HEK293 (cell line): Measurements from ENCODE around the gene GFOD1.
A peak's percentile ranks its signal among the peaks of the same experiment; 100 is the strongest.

ENCODE experiments used
- GLIS1 ChIP-seq: fragments of 450-650 bp; formaldehyde crosslinking; IDR thresholded peaks from 2 replicates; pipeline ENCODE4 v1.5.1; 2016; ENCODE audit warnings: missing biosample characterization, missing genetic modification characterization
- HIC1 ChIP-seq: fragments of 450-650 bp; formaldehyde crosslinking; IDR thresholded peaks from 2 replicates; pipeline ENCODE4 v1.5.1; 2016; ENCODE audit warnings: missing biosample characterization, missing genetic modification characterization
- HOXC10 ChIP-seq: sonication (generic); formaldehyde crosslinking; IDR thresholded peaks from 2 replicates; pipeline ENCODE4 v1.8.1; 2023; ENCODE audit warnings: mild to moderate bottlenecking, missing genetic modification reagents
- PRDM4 ChIP-seq: fragments of 450-650 bp; formaldehyde crosslinking; IDR thresholded peaks from 2 replicates; pipeline ENCODE4 v1.5.1; 2017; ENCODE audit warnings: missing biosample characterization, missing genetic modification characterization
- RBAK ChIP-seq: fragments of 450-650 bp; formaldehyde crosslinking; IDR thresholded peaks from 2 replicates; pipeline ENCODE4 v1.5.1; 2016; ENCODE audit warnings: missing biosample characterization, missing genetic modification characterization
- SALL2 ChIP-seq: fragments of 450-650 bp; formaldehyde crosslinking; IDR thresholded peaks from 2 replicates; pipeline ENCODE4 v1.5.0; 2017; ENCODE audit warnings: missing biosample characterization, mild to moderate bottlenecking, missing genetic modification characterization, borderline replicate concordance
- SCRT1 ChIP-seq: fragments of 450-650 bp; formaldehyde crosslinking; IDR thresholded peaks from 2 replicates; pipeline ENCODE4 v1.5.1; 2016; ENCODE audit warnings: missing biosample characterization, missing genetic modification characterization, borderline replicate concordance
- SP3 ChIP-seq: fragments of 450-650 bp; formaldehyde crosslinking; IDR thresholded peaks from 2 replicates; pipeline ENCODE4 v1.5.1; 2016; ENCODE audit warnings: missing biosample characterization, missing genetic modification characterization
- SP7 ChIP-seq: fragments of 450-650 bp; formaldehyde crosslinking; IDR thresholded peaks from 2 replicates; pipeline ENCODE4 v1.5.1; 2016; ENCODE audit warnings: missing biosample characterization, missing genetic modification characterization
- YY2 ChIP-seq: fragments of 450-650 bp; formaldehyde crosslinking; IDR thresholded peaks from 2 replicates; pipeline ENCODE4 v1.5.1; 2016; ENCODE audit warnings: missing biosample characterization, missing genetic modification characterization
- ZBTB21 ChIP-seq: fragments of 450-650 bp; formaldehyde crosslinking; IDR thresholded peaks from 2 replicates; pipeline ENCODE4 v1.5.1; 2017; ENCODE audit warnings: missing biosample characterization, missing genetic modification characterization
- ZBTB48 ChIP-seq: fragments of 450-650 bp; formaldehyde crosslinking; IDR thresholded peaks from 2 replicates; pipeline ENCODE4 v1.5.1; 2016; ENCODE audit warnings: missing biosample characterization, missing genetic modification characterization
- ZFP41 ChIP-seq: fragments of 450-650 bp; formaldehyde crosslinking; IDR thresholded peaks from 2 replicates; pipeline ENCODE4 v1.5.1; 2016; ENCODE audit warnings: missing biosample characterization, missing genetic modification characterization, borderline replicate concordance
- ZNF426 ChIP-seq: fragments of 450-650 bp; formaldehyde crosslinking; IDR thresholded peaks from 2 replicates; pipeline ENCODE4 v1.5.1; 2017; ENCODE audit warnings: missing biosample characterization, missing genetic modification characterization, mild to moderate bottlenecking, inconsistent platforms, moderate library complexity
- ZNF600 ChIP-seq: fragments of 450-650 bp; formaldehyde crosslinking; IDR thresholded peaks from 2 replicates; pipeline ENCODE4 v1.5.1; 2016; ENCODE audit warnings: missing biosample characterization, missing genetic modification characterization
- ZNF664 ChIP-seq: fragments of 450-650 bp; formaldehyde crosslinking; IDR thresholded peaks from 2 replicates; pipeline ENCODE4 v1.5.1; 2016; ENCODE audit warnings: missing biosample characterization, missing genetic modification characterization
- ZNF843 ChIP-seq: fragments of 450-650 bp; formaldehyde crosslinking; IDR thresholded peaks from 2 replicates; pipeline ENCODE4 v1.5.1; 2016; ENCODE audit warnings: missing biosample characterization, missing genetic modification characterization
- ZSCAN30 ChIP-seq: fragments of 450-650 bp; IDR thresholded peaks from 2 replicates; pipeline ENCODE4 v1.5.1; 2018; ENCODE audit warnings: missing biosample characterization, mild to moderate bottlenecking, missing genetic modification characterization, moderate library complexity
- TF ChIP-seq, protein P1 (sequence below): fragments of 450-650 bp; formaldehyde crosslinking; IDR thresholded peaks from 2 replicates; pipeline ENCODE4 v1.5.1; 2016; ENCODE audit warnings: missing biosample characterization, missing genetic modification characterization, borderline replicate concordance
- TF ChIP-seq, protein P2 (sequence below): fragments of 450-650 bp; formaldehyde crosslinking; optimal IDR thresholded peaks from 2 replicates; pipeline ENCODE3; 2016; ENCODE audit warnings: missing biosample characterization, mild to moderate bottlenecking, missing genetic modification characterization
- TF ChIP-seq, protein P3 (sequence below): fragments of 450-650 bp; formaldehyde crosslinking; IDR thresholded peaks from 2 replicates; pipeline ENCODE4 v1.5.1; 2016; ENCODE audit warnings: missing biosample characterization, missing genetic modification characterization
- TF ChIP-seq, protein P4 (sequence below): fragments of 450-650 bp; formaldehyde crosslinking; IDR thresholded peaks from 2 replicates; pipeline ENCODE4 v1.5.1; 2016; ENCODE audit warnings: missing biosample characterization, missing genetic modification characterization
- TF ChIP-seq, protein P5 (sequence below): fragments of 450-650 bp; formaldehyde crosslinking; IDR thresholded peaks from 2 replicates; pipeline ENCODE4 v1.5.1; 2017; ENCODE audit warnings: missing biosample characterization, missing genetic modification characterization

Gene GFOD1

GRCh38 chr6:13488015-13488895 is 855 bp upstream of the GFOD1 start (continued):
- TF ChIP-seq SP7 (tag by site-specific recombination) (peak; percentile 28; the same call in 1 of the 2 replicates), ZBTB21 (tag by site-specific recombination) (no peak), ZSCAN30 (tag by site-specific recombination) (no peak), ZNF600 (tag by site-specific recombination) (peak; percentile 73; the same call in 1 of the 2 replicates), ZBTB48 (tag by site-specific recombination) (peak; percentile 82; the same call in 1 of the 2 replicates), ZNF426 (tag by site-specific recombination) (no peak), ZNF843 (tag by site-specific recombination) (0 out of 2 replicates have a peak, but pooled peaks have one; percentile 19), ZFP41 (tag by site-specific recombination) (no peak), GLIS1 (tag by site-specific recombination) (peak; percentile 85), PRDM4 (tag by site-specific recombination) (no peak), RBAK (tag by site-specific recombination) (no peak), HOXC10 (CRISPR knock-in tag) (no peak), YY2 (tag by site-specific recombination) (no peak), SALL2 (tag by site-specific recombination) (no peak), HIC1 (0 out of 2 replicates have a peak, but pooled peaks have one; percentile 19), SP3 (tag by site-specific recombination) (peak; percentile 46), ZNF664 (tag by site-specific recombination) (peak; percentile 90), SCRT1 (tag by site-specific recombination) (no peak)
- TF ChIP-seq, protein P1, sequence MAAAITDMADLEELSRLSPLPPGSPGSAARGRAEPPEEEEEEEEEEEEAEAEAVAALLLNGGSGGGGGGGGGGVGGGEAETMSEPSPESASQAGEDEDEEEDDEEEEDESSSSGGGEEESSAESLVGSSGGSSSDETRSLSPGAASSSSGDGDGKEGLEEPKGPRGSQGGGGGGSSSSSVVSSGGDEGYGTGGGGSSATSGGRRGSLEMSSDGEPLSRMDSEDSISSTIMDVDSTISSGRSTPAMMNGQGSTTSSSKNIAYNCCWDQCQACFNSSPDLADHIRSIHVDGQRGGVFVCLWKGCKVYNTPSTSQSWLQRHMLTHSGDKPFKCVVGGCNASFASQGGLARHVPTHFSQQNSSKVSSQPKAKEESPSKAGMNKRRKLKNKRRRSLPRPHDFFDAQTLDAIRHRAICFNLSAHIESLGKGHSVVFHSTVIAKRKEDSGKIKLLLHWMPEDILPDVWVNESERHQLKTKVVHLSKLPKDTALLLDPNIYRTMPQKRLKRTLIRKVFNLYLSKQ, result no peak
- TF ChIP-seq, protein P2, sequence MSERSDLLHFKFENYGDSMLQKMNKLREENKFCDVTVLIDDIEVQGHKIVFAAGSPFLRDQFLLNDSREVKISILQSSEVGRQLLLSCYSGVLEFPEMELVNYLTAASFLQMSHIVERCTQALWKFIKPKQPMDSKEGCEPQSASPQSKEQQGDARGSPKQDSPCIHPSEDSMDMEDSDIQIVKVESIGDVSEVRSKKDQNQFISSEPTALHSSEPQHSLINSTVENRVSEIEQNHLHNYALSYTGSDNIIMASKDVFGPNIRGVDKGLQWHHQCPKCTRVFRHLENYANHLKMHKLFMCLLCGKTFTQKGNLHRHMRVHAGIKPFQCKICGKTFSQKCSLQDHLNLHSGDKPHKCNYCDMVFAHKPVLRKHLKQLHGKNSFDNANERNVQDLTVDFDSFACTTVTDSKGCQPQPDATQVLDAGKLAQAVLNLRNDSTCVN, result peak; percentile 69
- TF ChIP-seq, protein P3, sequence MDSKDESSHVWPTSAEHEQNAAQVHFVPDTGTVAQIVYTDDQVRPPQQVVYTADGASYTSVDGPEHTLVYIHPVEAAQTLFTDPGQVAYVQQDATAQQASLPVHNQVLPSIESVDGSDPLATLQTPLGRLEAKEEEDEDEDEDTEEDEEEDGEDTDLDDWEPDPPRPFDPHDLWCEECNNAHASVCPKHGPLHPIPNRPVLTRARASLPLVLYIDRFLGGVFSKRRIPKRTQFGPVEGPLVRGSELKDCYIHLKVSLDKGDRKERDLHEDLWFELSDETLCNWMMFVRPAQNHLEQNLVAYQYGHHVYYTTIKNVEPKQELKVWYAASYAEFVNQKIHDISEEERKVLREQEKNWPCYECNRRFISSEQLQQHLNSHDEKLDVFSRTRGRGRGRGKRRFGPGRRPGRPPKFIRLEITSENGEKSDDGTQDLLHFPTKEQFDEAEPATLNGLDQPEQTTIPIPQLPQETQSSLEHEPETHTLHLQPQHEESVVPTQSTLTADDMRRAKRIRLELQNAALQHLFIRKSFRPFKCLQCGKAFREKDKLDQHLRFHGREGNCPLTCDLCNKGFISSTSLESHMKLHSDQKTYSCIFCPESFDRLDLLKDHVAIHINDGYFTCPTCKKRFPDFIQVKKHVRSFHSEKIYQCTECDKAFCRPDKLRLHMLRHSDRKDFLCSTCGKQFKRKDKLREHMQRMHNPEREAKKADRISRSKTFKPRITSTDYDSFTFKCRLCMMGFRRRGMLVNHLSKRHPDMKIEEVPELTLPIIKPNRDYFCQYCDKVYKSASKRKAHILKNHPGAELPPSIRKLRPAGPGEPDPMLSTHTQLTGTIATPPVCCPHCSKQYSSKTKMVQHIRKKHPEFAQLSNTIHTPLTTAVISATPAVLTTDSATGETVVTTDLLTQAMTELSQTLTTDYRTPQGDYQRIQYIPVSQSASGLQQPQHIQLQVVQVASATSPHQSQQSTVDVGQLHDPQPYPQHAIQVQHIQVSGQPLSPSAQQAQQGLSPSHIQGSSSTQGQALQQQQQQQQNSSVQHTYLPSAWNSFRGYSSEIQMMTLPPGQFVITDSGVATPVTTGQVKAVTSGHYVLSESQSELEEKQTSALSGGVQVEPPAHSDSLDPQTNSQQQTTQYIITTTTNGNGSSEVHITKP (tag by site-specific recombination), result peak; percentile 26; the same call in 1 of the 2 replicates
- TF ChIP-seq, protein P4, sequence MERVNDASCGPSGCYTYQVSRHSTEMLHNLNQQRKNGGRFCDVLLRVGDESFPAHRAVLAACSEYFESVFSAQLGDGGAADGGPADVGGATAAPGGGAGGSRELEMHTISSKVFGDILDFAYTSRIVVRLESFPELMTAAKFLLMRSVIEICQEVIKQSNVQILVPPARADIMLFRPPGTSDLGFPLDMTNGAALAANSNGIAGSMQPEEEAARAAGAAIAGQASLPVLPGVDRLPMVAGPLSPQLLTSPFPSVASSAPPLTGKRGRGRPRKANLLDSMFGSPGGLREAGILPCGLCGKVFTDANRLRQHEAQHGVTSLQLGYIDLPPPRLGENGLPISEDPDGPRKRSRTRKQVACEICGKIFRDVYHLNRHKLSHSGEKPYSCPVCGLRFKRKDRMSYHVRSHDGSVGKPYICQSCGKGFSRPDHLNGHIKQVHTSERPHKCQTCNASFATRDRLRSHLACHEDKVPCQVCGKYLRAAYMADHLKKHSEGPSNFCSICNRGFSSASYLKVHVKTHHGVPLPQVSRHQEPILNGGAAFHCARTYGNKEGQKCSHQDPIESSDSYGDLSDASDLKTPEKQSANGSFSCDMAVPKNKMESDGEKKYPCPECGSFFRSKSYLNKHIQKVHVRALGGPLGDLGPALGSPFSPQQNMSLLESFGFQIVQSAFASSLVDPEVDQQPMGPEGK, result peak; percentile 42; the same call in 1 of the 2 replicates
- TF ChIP-seq, protein P5, sequence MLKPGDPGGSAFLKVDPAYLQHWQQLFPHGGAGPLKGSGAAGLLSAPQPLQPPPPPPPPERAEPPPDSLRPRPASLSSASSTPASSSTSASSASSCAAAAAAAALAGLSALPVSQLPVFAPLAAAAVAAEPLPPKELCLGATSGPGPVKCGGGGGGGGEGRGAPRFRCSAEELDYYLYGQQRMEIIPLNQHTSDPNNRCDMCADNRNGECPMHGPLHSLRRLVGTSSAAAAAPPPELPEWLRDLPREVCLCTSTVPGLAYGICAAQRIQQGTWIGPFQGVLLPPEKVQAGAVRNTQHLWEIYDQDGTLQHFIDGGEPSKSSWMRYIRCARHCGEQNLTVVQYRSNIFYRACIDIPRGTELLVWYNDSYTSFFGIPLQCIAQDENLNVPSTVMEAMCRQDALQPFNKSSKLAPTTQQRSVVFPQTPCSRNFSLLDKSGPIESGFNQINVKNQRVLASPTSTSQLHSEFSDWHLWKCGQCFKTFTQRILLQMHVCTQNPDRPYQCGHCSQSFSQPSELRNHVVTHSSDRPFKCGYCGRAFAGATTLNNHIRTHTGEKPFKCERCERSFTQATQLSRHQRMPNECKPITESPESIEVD (tag by site-specific recombination), result no peak
